Left forelimb (tissue), 1 donor: ENCODE measurements around the gene ZNF324.
"Not testable (repeated sequence)": the region's sequence is repeated elsewhere in the genome, so short reads cannot be mapped to it uniquely, and the experiment has no call there.

ENCODE experiments used
- DNase-seq: peaks from one replicate; pipeline ENCODE4 v3.0.0-alpha.2; 2018; ENCODE audit warnings: low spot score

The ZNF324 gene

DNA sequence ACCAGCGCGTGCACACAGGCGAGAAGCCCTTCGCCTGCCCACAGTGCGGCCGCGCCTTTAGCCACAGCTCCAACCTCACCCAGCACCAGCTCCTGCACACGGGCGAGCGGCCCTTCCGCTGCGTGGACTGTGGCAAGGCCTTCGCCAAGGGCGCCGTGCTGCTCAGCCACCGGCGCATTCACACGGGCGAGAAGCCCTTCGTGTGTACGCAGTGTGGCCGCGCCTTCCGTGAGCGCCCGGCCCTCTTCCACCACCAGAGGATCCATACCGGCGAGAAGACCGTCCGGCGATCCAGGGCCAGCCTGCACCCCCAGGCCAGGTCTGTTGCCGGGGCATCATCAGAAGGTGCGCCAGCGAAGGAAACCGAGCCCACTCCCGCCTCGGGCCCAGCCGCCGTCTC lies 4.9 kb downstream of the ZNF324 start:
- no peak for DNase-seq

DNA sequence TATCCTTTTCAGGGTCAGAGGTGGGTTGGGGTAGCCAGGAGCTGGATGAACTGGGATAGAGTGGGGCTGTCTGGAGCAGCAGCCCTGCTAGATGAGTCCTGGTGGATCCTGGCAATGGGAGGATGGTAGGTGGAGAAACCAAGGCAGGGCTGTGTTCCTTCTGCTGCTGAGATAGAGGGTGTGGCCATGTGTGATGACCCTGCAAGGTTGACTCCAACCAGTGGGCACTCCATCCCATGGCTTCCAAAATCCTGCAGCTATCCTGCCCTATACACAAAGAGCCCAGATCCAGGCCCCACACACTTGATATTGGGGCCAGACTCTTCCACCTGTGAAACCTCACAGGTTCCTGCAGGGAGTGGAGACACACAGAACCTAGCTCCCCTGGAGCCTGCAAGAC lies 6.9 kb downstream of the ZNF324 start:
- DNase-seq: no peak

DNA sequence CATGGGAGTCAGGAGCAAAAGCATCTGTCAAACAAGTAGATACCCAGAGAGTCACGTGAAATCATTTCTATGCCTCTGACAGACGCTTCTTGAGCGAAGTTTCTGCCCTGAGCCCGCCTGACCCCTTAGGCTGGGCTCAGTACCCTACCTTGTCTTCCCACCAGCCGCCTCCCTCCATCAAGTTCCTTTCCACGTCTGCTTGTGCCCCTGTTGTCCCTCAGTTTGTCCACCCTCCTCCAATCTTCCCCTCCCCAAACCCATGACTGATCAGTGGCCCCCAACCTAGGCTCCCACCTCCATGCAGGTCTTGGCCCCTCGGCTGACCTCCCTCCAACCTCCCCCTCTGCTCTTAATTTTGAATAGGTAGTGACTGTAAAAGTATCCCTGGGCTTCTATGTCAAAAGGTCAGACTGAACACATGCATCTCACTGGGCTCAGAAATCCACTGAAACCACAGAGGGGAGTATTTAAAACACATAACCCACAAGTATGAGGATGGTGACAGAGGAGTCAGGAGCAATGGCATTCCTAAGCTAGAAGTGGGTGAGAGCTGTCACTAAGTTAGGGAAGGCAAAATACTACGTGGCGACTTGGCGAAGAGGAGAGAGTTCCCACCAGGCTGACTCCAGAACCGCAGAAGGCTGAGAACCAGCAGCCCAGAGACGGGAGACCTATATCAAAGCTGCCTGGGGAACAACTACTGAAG lies 7.6 kb downstream of the ZNF324 start:
- no peak for DNase-seq

DNA sequence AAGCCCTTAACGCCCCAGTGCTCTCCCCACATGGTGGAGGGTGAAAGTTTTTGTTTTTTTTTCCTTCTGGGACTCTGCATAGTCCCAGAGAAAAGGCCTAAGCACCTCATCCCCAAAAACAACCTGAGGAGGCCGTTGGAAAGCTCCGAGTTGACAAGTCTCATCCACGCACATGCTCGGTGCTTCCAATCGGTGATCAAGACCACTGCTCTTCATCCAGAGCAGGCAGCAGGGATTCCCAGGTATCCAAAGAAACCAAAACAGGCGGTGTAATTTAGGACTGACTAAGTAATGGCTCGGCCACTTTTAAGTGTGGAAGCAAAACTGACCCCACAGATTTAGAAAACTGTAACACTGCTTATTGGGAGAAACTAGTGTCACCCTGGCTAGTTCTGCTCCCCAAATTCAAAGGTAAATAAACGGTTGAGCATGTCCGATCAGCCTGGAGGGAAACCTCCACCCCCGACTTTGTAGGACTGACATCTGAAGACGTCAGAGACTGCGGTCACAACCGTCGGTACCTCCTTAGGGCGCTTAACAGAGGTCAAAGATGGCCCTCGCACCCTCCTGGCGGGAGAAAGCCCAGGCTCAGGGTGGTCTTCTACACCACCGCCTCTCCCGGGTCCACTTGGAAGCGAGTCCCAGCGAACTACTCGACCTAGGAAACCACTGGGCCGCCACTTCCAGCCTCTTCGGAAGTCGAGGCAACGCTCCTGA lies 8.3 kb downstream of the ZNF324 start:
- DNase-seq: no peak

DNA sequence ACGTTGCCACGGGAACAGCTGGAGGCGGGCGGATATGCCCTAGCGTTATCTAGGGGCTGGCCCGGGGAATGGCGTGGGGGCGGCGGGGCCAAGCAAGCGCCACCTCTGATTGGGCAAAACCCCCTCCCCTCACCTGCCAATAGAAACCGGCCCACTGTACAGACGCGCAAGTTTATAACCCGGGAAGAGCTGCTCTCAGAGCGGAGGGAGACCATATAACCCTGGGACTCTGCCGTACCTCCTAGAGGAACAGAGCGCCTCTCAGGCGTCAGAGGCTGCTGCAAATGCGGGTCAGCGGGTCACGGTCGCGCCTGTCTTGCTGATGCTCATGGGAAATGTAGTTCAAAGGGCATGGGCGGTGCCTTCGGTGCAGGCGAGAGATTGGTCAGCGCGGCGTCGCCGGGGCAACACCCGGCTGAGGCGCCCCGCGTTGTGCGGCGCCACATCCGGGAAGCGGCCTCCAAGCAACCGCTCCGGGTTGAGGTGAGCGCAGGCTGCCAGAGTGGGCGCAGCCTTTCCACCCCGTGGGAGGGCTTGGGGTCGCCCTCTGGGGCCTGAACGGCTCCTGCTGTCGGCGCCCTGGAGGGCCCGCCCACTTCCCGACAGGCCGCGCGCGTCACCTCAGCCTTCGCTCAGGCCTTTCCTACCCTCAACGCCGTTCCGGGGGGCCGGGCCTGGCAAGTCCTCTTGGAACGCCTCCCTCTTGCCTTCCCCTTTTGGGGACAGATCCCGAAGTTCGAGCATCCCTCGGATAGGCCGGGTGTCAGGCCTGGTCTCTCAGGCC lies 9.0 kb downstream of the ZNF324 start, which contains the start of gene ZNF446:
Gene ZNF446 (plus strand): TSS at position 639 of the 784 bp plus-strand sequence. CDS start 867 bp downstream, outside the sequence.
- peak; percentile 98 for DNase-seq

DNA sequence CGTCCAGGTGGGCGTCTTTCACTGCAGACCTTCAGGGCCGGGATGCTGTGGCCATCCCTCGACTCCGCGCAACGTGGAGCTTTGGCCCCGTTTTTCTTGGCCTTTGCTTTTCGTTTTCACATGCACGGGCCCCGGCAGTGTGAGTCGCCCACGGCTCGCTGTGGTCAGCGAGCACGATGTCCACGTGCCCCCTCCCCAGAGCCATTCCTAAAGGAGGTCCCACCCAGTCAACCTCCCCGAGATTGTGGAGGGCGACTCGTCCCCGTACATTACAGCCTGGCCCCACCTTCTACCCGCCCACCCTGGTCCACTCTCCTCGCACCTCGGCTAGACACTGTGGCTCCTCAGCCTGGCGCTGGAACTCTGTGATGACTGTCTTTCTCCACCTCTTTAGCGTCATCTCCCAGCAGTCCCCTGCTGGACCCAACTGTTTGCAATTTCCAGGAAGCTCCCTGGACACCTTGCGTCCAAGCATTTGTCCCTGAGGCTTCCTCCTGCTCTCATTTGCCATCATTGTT lies 9.7 kb downstream of the ZNF324 start:
- no peak for DNase-seq

DNA sequence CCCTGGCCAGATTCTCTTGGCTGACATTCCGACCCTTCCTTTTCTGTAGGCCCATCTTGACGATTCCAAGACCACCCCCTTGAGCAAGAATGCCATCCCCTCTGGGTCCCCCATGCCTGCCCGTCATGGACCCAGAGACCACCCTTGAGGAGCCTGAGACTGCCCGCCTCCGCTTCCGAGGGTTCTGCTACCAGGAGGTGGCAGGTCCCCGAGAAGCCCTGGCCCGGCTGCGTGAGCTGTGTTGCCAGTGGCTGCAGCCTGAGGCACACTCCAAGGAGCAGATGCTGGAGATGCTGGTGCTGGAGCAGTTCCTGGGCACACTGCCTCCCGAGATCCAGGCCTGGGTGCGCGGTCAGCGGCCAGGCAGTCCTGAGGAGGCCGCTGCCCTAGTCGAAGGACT lies 10.2 kb downstream of the ZNF324 start:
- DNase-seq: no peak

DNA sequence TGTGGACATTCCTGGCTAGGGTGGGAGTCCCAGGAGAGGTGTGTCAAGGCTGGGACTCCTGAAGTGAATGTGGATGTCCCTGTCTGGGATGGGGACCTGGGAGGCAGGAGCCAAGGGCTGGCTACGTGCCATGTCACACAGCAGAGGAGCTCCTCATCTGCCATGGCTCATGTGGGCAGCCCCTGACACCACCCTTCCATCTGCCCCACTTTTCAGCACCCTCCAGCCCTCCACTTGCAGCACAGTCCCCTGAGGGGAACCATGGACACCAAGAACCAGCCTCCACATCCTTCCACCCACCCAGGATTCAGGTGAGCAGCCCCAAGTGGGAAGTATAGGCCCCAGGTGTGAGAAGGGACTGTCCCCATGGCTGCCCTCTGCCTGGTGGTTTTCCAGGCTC lies 11.0 kb downstream of the ZNF324 start:
- no peak for DNase-seq

DNA sequence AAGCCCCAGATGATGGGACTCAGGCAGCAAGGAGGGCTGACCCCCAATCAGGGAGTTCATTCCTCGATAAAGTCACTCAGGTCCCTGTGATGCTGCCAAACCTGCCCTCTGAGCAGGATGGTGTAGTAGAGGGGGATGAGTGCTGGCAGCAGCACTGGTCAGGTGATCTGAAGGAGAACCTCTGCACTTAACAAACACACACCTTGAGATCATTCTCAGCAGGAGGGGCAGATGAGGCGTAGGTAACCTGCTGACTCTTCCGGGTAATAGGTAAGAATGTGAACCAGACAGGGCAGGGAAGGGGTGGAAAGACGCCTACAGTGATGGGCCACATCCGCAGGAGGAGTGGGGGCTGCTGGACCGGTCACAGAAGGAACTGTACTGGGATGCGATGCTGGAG lies 12.4 kb downstream of the ZNF324 start:
- DNase-seq: no peak

DNA sequence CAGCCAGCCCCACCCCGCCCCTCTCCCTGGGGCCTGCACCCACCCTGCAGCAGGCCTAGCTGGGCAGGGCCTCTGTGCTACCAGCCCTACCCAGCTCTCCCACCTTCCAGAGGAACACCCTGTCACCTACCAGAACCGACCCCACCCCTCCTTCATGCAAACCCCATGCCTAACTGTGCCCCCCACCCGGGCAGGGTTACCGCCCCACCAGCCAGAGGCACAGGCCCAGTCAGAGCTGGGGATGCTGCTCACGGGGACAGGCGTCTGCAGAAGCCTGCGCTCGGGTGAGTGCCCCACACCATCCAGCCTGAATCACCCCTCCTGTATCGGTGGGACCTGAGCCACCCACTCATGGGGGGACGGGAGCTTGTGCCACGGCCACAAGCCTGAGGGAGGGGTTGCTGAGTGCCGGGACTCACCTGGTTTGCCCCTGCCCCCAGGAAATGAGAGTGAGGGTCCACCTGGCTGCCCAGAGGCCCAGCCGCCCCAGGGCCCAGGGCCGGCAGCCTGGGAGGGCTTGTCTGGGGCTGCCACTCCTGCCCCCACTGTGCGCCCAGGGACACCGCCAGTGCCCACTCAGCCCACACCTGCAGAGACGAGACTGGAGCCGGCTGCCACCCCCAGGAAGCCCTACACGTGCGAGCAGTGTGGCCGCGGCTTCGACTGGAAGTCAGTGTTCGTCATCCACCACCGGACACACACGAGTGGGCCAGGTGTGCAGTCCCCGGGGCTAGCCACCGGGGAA lies 13.0 kb downstream of the ZNF324 start:
- DNase-seq: no peak

DNA sequence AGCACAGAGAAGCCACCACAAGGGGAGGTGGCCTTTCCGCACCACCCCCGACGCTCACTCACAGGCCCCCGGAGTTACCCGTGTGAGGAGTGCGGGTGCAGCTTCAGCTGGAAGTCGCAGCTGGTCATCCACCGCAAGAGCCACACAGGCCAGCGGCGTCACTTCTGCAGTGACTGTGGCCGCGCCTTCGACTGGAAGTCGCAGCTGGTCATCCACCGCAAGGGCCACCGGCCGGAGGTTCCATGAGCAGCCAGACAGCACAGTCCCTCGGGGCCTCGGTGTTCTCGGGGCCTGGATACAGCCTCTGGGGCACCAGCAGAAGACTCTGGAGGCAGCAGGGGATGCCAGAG lies 13.6 kb downstream of the ZNF324 start:
- no peak for DNase-seq

DNA sequence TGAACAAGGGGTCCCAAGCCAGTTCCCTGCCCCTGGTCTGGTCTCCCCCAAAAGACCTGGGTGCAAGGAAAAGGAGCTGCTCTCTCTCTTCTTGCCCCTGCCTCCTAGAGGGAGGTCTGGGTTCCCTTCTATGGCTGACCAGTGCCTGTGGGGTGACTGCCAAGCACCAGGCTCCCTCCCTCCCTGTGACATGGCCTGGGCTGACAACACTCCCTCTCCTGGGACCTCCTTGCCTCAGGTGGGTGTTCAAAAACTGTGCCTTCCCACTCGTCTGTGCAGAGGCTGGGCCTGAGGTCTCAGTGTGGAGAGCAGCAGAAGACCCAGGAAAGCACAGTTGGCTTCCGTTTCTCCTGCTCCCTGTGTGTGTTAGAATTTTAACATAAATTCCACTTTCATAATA lies 14.0 kb downstream of the ZNF324 start:
- no peak for DNase-seq

DNA sequence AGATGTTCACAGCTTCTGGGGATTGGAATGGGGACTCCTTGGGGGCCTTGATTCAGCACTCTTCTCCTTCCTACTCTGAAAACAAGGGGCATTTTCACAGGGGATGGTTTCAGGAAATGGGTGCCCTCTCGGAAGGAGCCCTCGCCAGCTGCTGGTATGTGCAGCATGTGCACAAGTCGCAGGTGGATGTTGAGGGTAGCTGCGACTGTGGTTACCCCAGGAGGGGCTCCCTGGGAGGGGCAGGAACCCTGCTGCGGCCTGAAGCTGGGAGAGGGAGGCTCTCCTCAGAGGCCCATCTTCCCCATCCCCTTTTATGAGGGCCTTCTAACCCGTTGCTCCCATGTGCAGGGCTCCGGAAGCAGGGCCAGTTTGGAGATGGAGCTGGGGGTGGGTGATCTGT lies 15.5 kb downstream of the ZNF324 start:
- no peak for DNase-seq

DNA sequence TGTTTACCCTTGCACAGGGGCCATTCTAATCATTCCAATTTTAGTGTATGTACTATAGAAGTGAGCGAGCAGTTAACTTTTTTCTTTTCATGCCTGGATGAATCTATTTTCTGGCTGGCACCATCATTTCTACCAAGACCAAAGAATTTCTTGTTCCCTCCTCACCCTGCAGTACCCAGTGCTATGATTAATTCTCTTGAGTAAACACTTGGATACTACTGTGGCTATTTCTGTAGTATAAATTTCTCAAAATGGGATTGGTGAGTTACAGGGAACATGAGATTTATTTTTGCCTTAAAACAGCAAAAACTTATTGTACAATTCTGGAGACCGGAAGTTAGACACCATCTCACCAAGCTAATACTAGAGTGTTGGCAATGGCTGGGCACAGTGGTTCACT lies 16.9 kb downstream of the ZNF324 start:
- DNase-seq: no peak

DNA sequence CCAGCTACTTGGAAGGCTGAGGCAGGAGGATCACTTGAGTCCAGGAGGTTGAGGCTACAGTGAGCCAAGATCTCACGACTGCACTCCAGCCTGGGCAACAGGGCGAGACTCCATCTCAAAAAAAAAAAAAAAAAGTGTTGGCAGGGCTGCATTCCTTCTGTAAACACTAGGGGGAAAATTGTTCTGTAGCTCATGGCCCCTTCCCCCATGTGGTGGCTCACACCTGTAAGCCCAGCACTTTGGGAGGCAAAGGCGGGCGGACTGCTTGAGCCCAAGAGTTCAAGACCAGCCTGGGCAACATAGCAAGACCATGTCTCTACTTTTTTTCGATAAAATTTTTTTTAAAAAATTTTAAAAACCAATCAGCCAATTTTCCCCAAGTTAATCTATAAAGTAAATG lies 17.5 kb downstream of the ZNF324 start:
- DNase-seq: not testable (repeated sequence)

DNA sequence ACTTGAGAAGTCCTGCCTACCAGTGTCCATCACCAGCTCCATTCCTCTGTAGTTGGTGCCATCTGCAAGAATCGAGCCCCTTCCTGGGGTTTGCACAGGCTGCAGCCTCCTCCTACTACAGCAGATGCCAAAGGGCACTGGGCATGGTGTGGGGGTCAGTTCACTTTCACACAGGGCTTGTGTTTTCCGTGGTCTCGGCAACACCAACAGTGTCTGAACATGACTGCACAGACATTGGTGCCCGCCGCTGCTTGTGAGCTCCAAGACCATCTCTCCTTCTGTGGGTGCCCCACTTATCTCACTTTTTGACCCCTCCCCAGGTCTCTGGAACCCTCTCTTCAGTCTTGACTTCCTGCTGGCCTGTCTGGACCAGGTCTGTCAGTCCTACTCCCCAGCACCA lies 24.5 kb downstream of the ZNF324 start:
- DNase-seq: no peak

DNA sequence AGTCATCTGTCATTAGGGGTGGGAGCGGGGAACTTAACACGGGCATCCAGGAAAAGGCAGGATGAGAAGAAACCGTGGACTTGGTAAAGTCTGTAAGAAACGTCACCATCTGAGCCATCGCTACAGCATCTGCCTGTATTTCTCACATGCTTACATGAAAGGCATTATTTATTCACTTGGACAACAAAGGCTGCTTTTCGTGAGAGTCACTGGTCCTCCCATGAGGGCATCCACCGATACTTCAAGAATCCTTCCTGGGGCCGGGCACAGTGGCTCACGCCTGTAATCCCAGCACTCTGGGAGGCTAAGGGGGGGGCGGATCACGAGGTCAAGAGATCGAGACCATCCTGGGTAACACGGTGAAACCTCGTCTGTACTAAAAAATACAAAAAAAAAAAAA lies 25.4 kb downstream of the ZNF324 start:
- no peak for DNase-seq

DNA sequence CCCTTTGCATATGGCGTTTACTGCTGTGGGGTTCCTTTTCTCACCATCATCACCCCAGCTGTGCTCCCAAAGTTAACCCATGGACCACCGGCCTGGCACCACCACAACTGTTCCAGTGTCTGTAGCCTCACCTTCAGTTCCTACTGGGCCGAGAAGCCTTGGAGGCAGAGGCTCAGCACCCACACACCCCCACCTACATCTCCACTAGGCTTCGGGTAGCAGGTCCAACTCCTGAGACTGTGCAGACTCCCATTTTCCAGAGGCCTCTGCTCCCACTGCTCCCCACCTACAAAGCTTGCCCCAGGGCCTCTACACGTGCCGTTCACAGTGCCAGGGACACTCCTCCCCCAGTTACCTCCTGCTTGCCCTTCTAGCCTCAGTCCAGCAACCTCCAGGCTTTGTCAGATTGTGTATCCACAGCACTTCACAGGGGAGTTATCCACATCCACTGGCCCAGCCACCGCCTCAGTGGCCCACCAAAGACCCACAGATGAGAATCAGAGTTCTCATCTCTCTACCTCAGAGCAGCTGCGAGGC lies 30.8 kb downstream of the ZNF324 start:
- no peak for DNase-seq

DNA sequence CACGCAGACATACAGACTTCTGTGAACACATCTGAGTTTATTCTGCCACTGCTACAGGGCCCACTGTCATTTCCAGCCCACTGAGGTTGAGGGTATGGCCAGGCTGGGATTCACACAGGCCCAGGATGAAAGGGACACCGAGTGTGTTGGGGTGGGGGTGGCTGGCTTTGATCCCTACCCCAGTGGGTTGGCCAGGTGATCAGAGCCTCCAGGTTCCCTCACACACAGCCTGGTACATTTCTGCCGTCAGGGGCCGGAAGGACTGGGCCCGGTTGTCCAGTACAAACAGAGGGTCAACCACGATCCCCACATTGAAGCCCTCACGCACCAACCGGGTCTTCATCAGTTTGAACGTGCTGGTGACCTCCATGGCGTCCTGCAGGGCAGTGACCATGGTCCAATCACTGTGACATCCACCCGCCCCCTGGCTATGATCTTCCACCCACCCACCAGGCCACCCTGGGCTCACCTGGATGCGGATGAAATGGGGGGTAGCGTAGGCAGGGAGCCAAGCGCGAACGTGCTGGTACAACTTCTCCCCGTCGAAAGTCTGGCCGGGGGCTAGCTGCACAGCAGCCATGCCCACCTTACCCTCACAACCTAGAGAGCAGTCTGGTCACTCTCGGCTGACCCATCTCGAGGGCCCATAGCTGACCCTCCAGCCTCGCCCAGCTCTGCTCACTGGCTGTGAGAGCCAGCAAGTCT lies 31.6 kb downstream of the ZNF324 start:
- no peak for DNase-seq

DNA sequence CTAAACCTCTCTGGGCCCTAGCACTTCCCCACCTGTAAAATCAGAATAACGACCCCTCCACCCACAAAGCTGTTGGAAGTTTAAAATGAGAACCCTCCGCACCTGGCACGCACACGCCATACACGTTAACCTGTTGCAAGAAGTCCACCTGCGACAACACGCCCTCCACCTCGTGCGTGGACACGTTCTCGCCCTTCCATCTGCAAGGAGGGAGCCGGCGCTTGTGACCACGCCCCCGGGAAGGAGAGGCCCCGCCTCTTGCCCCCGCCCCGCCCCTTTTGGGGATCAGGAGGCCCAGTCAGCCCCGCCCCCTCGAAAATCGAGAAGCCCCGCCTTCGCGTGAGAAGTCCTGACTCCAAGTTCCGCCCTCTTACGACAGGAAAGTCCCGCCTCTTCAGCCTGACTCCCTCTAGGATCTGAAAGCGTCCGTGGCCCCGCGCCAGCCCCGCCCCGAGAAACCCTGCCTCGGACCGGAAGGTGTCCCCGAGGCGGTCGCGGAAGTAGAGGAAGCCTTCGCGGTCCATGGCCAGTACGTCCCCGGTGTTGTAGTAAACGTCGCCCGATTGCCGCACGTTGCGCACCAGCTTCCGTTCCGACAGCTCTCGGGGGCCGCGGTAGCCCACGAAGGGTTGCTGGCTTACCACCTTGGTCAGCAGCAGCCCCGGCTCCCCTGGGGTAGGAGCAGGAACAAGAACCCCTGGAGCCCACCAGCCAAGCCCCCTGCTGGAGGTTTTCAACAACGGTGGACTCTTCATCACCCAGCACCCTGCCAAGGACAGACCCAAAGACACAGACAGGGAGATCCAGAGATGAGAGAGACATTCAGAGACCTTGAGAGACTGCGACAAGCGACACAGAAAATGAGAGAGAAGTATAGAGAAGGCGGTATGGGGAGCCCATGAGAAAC lies 32.4 kb downstream of the ZNF324 start:
- peak; percentile 97 for DNase-seq
